Tibial nerve (tissue), 3 donors: ENCODE results near the gene ATPAF1.

Experiments
- POLR2A ChIP-seq, 2 donors: fragments of 450-650 bp; IDR thresholded peaks; one replicate each; pipeline ENCODE4 v1.6.1; 2017; ENCODE audit warnings: antibody characterized with exemption in 2 of 2, mild to moderate bottlenecking in 2 of 2, moderate library complexity in 2 of 2
- TF ChIP-seq, protein P1 (sequence below), 5 experiments: fragments of 200-600 bp in 3 of 5; fragments of 450-650 bp in 2 of 5; sonication (generic) in 3 of 5; IDR thresholded peaks; one replicate each; pipeline ENCODE4 v1.5.1; 2016 to 2019; ENCODE audit warnings: antibody characterized with exemption in 5 of 5, mild to moderate bottlenecking in 3 of 5, moderate library complexity in 2 of 5

DNA sequence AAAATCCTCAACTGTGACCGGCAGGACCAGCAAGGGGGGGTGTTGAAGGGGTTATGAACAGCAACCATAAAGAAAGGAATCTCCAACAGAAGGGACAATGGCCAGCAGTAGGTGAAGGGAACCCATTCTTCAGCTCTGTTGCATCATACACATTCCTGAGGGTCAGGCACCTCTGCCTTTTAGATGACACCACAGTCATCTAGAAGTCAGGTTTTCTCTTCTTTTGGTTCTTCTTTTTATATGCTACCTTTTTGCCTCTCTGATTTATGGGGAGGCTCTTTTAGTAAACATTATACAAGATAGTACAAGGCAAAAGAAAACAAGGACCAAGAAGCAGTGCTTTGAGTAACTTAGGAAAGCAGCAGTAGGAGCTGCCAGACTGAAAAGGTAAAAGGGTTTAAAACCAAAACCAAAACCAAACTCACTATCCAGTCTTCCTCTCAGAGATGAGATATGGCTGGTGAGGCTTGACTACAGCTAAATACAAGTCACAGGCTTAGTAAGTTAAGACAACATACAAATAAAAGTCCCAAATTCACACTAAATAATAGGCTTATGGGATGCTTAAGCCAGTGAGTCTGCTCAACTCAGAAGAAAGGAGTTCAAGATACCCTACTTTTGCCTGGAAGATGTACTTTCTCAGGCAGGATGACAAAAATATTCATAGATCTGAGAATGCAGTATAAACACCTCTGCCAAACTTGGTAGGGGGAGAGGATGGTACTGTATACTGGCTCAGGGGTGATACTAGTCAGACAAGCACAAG is 7.6 kb upstream of the ATPAF1 start:
- TF ChIP-seq, protein P1, sequence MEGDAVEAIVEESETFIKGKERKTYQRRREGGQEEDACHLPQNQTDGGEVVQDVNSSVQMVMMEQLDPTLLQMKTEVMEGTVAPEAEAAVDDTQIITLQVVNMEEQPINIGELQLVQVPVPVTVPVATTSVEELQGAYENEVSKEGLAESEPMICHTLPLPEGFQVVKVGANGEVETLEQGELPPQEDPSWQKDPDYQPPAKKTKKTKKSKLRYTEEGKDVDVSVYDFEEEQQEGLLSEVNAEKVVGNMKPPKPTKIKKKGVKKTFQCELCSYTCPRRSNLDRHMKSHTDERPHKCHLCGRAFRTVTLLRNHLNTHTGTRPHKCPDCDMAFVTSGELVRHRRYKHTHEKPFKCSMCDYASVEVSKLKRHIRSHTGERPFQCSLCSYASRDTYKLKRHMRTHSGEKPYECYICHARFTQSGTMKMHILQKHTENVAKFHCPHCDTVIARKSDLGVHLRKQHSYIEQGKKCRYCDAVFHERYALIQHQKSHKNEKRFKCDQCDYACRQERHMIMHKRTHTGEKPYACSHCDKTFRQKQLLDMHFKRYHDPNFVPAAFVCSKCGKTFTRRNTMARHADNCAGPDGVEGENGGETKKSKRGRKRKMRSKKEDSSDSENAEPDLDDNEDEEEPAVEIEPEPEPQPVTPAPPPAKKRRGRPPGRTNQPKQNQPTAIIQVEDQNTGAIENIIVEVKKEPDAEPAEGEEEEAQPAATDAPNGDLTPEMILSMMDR (IDR thresholded peaks at IDR 0.05), result no peak
- TF ChIP-seq POLR2A (IDR thresholded peaks at IDR 0.05), result no peak
